ENCODE data around the gene MECP2. TPM values are rescaled to one million over a fixed set of nuclear protein-coding genes. Genes with fewer than 3 reads are reported as not detected.

Gene MECP2
- total RNA-seq, 1 experiment from 2014 or later, result 52.8 TPM

DNA sequence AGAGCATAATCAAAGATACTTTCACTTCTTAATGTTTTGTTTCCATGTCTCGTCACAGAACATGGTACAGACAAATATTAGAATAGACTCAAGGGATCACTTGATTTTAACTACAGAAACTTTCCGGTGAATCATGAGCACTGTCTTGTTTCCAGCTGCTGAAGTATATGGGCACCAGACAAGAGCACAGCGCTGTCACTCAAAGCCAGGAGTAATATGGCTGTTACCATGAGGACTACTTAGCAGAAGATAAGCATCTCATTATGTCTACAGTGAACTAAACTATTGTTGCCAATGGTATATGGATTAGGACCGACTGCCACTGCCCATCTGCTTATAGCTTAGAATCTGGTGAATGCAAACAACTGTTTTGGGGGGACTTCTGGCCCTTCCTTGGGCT lies 34.3 kb downstream of the MECP2 start:
- H3K4me3 ChIP-seq (ENCODE audit: low read depth, low read length, poor library complexity, severe bottlenecking), result no peak overlapping the region
- H3K27ac ChIP-seq (ENCODE audit: low read depth, low read length, poor library complexity, severe bottlenecking), result no peak overlapping the region
- POLR2A ChIA-PET (ENCODE audit: low non-redundant PET), result no interaction called here
- TF ChIP-seq CTCF (conservative IDR thresholded peaks at IDR 0.05; ENCODE audit: low read depth, low read length), result no peak
- TF ChIP-seq EZH2 (IDR thresholded peaks at IDR 0.05; ENCODE audit: borderline replicate concordance, low read depth, low read length, poor library complexity, severe bottlenecking), result no peak
- H3K36me3 ChIP-seq (ENCODE audit: insufficient read depth, low read length, poor library complexity, severe bottlenecking), result no peaks in the 10 kb centered on the region
- intact Hi-C loops (cut with micrococcal nuclease; ENCODE audit: unreplicated experiment), result no loop called here
- peaks cover 3% of the 10 kb centered on the region for H3K27me3 ChIP-seq (replicated peaks; ENCODE audit: insufficient read depth, low read depth, low read length, poor library complexity)
- no peaks in the 10 kb centered on the region for H3K4me1 ChIP-seq (ENCODE audit: insufficient read depth, low read length, poor library complexity, severe bottlenecking)
- H3K9me3 ChIP-seq (ENCODE audit: low read depth, low read length, poor library complexity, severe bottlenecking), result no peaks in the 10 kb centered on the region
- DNase-seq (ENCODE audit: low spot score), result no peak
- CTCF ChIA-PET, result no interaction called here
- BruUV-seq (replicated peaks), result no TSS peak

DNA sequence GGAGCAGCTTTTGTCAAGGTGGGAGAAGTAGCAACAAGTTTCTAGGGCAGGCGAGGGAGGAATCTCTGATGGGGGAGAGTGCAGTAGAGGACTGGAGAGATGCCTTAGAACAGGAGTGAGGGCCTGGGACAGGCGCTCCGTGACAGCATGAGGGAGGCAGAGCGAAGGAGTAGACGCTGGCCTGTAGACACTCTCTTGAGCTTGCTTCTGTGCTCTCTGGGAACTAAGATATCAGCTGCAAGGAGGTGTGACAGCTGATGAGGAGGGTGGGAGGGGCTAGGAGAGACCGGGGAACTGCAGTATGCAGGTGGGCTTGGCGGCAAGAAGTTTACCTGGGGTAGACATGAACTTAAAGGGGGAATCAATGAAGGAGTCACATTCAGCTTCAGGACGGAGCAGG lies 35.7 kb downstream of the MECP2 start:
- Histone ChIP-seq H3K4me1 (ENCODE audit: insufficient read depth, low read length, poor library complexity, severe bottlenecking) (no peaks in the 10 kb centered on the region), H3K4me3 (ENCODE audit: low read depth, low read length, poor library complexity, severe bottlenecking) (no peak overlapping the region), H3K27me3 (replicated peaks; ENCODE audit: insufficient read depth, low read depth, low read length, poor library complexity) (peaks cover 3% of the 10 kb centered on the region), H3K27ac (ENCODE audit: low read depth, low read length, poor library complexity, severe bottlenecking) (no peak overlapping the region), H3K9me3 (ENCODE audit: low read depth, low read length, poor library complexity, severe bottlenecking) (no peaks in the 10 kb centered on the region), H3K36me3 (ENCODE audit: insufficient read depth, low read length, poor library complexity, severe bottlenecking) (no peaks in the 10 kb centered on the region)
- no TSS peak for BruUV-seq (replicated peaks)
- ChIA-PET CTCF (interaction anchor here (0.6 kb wide), 1 partner anchor 997 kb away, joined by 3 read pairs; no protein-coding TSS in a partner anchor), POLR2A (ENCODE audit: low non-redundant PET) (no interaction called here)
- intact Hi-C loops (cut with micrococcal nuclease; ENCODE audit: unreplicated experiment), result no loop called here
- DNase-seq (ENCODE audit: low spot score), result no peak
- no peak for TF ChIP-seq CTCF (conservative IDR thresholded peaks at IDR 0.05; ENCODE audit: low read depth, low read length)
- no peak for TF ChIP-seq EZH2 (IDR thresholded peaks at IDR 0.05; ENCODE audit: borderline replicate concordance, low read depth, low read length, poor library complexity, severe bottlenecking)

- POLR2A ChIA-PET (ENCODE audit: low non-redundant PET), result no interaction called here
Measured at GRCh38 chrX:154059729-154060245, 37.7 kb downstream of the MECP2 start.

More at GRCh38 chrX:154059729-154060245, 37.7 kb downstream of the MECP2 start:
- Histone ChIP-seq H3K9me3 (ENCODE audit: low read depth, low read length, poor library complexity, severe bottlenecking) (no peaks in the 10 kb centered on the region), H3K4me3 (ENCODE audit: low read depth, low read length, poor library complexity, severe bottlenecking) (no peak overlapping the region), H3K27ac (ENCODE audit: low read depth, low read length, poor library complexity, severe bottlenecking) (no peak overlapping the region), H3K4me1 (ENCODE audit: insufficient read depth, low read length, poor library complexity, severe bottlenecking) (no peaks in the 10 kb centered on the region), H3K36me3 (ENCODE audit: insufficient read depth, low read length, poor library complexity, severe bottlenecking) (no peaks in the 10 kb centered on the region), H3K27me3 (replicated peaks; ENCODE audit: insufficient read depth, low read depth, low read length, poor library complexity) (peaks cover 3% of the 10 kb centered on the region)
- no peak for TF ChIP-seq CTCF (conservative IDR thresholded peaks at IDR 0.05; ENCODE audit: low read depth, low read length)
- no peak for TF ChIP-seq EZH2 (IDR thresholded peaks at IDR 0.05; ENCODE audit: borderline replicate concordance, low read depth, low read length, poor library complexity, severe bottlenecking)
- BruUV-seq (replicated peaks), result no TSS peak
- DNase-seq (ENCODE audit: low spot score), result no peak
- CTCF ChIA-PET, result no interaction called here
- intact Hi-C loops (cut with micrococcal nuclease; ENCODE audit: unreplicated experiment), result no loop called here
